K562 (cell line): ENCODE data around the gene LAMTOR5.

Source experiments
- ATF2 ChIP-seq: sonication (generic); formaldehyde crosslinking; IDR thresholded peaks from 2 replicates; pipeline ENCODE4 v1.8.1; 2022; ENCODE audit warnings: missing genetic modification reagents
- ATF3 ChIP-seq, 2 experiments: fragments of 450-650 bp in 1 of 2; sonication (generic) in 1 of 2; formaldehyde crosslinking in 1 of 2; IDR thresholded peaks in 1 of 2; conservative IDR thresholded peaks in 1 of 2; 2 replicates each; pipeline versions ENCODE4 v1.6.1 to v1.8.1; 2016 to 2023; ENCODE audit warnings: mild to moderate bottlenecking in 2 of 2, moderate library complexity in 2 of 2, inconsistent platforms in 1 of 2, missing genetic modification reagents in 1 of 2
- FOSL1 ChIP-seq: fragments of 200-800 bp; sonication (Bioruptor generic); conservative IDR thresholded peaks from 2 replicates; pipeline ENCODE4 v1.6.1; 2016; ENCODE audit warnings: missing genetic modification characterization, missing compliant biosample characterization
- HNRNPK ChIP-seq: fragments of 200-400 bp; formaldehyde crosslinking; IDR thresholded peaks from one replicate; pipeline ENCODE4 v1.6.1; 2018; ENCODE audit warnings: mild to moderate bottlenecking, low read depth, low read length; ENCODE audit not compliant: poor library complexity, severe bottlenecking
- KLF10 ChIP-seq: fragments of 250-450 bp; sonication (Bioruptor Pico); IDR thresholded peaks from 2 replicates; pipeline ENCODE4 v1.6.1; 2021; ENCODE audit warnings: matching md5 sums
- NFYB ChIP-seq: IDR thresholded peaks from 2 replicates; pipeline ENCODE4 v1.6.1; 2011; ENCODE audit warnings: mild to moderate bottlenecking, moderate library complexity; ENCODE audit not compliant: insufficient read length; ENCODE audit errors: extremely low read depth
- POLR2AphosphoS5 ChIP-seq: IDR thresholded peaks from 2 replicates; pipeline ENCODE4 v1.6.1; 2011; ENCODE audit warnings: mild to moderate bottlenecking, low read depth, low read length, moderate library complexity; ENCODE audit not compliant: control insufficient read depth, insufficient read depth
- RAD51 ChIP-seq: fragments of 450-650 bp; IDR thresholded peaks from 2 replicates; pipeline ENCODE4 v1.7.1; 2016; ENCODE audit warnings: low read depth, mild to moderate bottlenecking, borderline replicate concordance
- RREB1 ChIP-seq: fragments of 250-450 bp; sonication (Bioruptor Pico); IDR thresholded peaks from 2 replicates; pipeline ENCODE4 v1.4.0; 2020
- TAF1 ChIP-seq: IDR thresholded peaks from 2 replicates; pipeline ENCODE4 v1.6.1; 2011; ENCODE audit warnings: mild to moderate bottlenecking, low read length, moderate library complexity; ENCODE audit not compliant: insufficient read depth, control insufficient read depth, severe bottlenecking; ENCODE audit errors: extremely low read depth
- ZKSCAN1 ChIP-seq: fragments of 150-350 bp; IDR thresholded peaks from 2 replicates; pipeline ENCODE4 v1.6.1; 2016; ENCODE audit warnings: low read depth, low read length
- ZKSCAN3 ChIP-seq: fragments of 250-450 bp; sonication (Bioruptor Pico); IDR thresholded peaks from 2 replicates; pipeline ENCODE4 v1.4.0; 2020

- no peak for TF ChIP-seq TAF1
- TF ChIP-seq POLR2AphosphoS5 = no peak
- no peak for TF ChIP-seq HNRNPK
- no peak for TF ChIP-seq ZKSCAN1
- TF ChIP-seq RAD51 = no peak
- TF ChIP-seq ATF2 (CRISPR knock-in tag) = no peak
- no peak for TF ChIP-seq FOSL1 (tag)
- no peak for TF ChIP-seq ZKSCAN3
- no peak for TF ChIP-seq RREB1 (CRISPR knock-in tag)
- TF ChIP-seq NFYB = no peak
- no peak for TF ChIP-seq KLF10 (CRISPR knock-in tag)
- no peak for TF ChIP-seq ATF3 (IDR thresholded peaks at IDR 0.05)
- TF ChIP-seq ATF3 (CRISPR knock-in tag; conservative IDR thresholded peaks at IDR 0.05) = no peak
These were observed 11.2 kb upstream of the LAMTOR5 start for GRCh38 chr1:110418729-110419128.
